ENCODE results near the gene GPHN.

GPHN gene

DNA sequence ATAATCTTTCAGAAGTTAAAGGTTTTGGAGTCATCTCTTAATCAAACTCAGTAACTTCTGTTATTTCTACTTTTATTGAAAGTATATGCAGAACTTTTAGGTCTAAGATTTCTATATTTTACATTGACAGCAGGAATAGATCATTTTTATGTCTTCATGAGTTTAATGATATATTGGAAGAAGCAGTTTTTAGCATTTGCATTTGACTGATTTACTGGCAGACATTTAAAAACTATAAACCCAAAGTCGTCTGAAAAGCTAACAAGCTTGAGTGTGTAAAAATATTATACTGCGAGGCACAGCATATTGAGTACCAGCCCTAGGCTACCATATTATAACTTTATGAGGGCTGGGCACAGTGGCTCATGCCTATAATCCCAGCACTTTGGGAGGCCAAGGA is 467.3 kb downstream of the GPHN start:
- H3K4me1 ChIP-seq (ENCODE audit: control insufficient read depth, insufficient read depth, low read length) = no peaks in the 10 kb centered on the region
- WGBS (ENCODE audit: insufficient coverage, insufficient read length) = no CpG with 5 or more reads among the region's 2 CpGs
- no peak overlapping the region for H3K27ac ChIP-seq (ENCODE audit: low read length)
- no peaks in the 10 kb centered on the region for H3K36me3 ChIP-seq (ENCODE audit: control insufficient read depth, insufficient read depth, low read length)
- DNase-seq (ENCODE audit: low read depth, low spot score) = no peak
- H3K27me3 ChIP-seq (ENCODE audit: control insufficient read depth, insufficient read depth, low read length) = no peaks in the 10 kb centered on the region
- no peak overlapping the region for H3K4me3 ChIP-seq (ENCODE audit: low read length)
- no peaks in the 10 kb centered on the region for H3K9me3 ChIP-seq (ENCODE audit: control insufficient read depth, insufficient read depth, low read length)

DNA sequence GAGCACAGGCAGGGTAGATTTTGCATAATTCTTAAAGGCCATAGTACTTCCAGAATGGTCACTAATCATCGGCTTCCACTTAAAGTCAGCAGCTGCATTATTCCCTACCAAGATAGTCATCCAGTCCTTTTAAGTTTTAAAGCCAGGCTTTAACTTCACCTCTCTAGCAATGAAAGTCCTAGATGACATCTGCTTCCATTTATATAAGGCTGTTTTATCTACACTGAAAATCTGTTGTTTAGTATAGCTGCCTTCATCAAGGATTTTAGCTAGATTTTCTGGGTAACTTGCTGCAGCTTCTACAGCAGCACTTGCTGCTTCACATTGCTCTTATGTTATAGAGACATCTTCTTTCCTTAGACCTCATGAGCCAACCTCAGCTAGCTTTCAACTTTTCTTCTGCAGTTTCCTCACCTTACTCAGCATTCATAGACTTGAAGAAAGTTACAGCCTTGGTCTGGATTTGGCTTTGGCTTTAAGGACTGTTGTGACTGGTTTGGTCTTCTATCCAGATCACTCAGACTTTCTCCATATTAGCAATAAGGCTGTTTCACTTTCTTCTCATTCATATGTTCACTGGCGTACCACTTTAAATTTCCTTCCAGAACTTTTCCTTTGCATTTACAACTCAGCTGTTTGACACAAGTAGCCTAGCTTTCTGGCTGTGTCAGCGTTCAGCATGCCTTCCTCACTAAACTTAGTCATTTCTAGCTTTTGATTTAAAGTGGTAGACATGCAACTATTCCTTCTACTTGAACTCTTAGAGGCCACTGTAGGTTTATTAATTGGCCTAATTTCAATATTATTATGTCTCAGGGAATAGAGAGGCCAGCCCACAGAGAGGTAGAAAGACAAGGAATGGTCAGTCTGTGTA is 471.4 kb downstream of the GPHN start:
- Histone ChIP-seq H3K4me3 (ENCODE audit: low read length) (no peak overlapping the region), H3K4me1 (ENCODE audit: control insufficient read depth, insufficient read depth, low read length) (no peaks in the 10 kb centered on the region), H3K27ac (ENCODE audit: low read length) (no peak overlapping the region), H3K36me3 (ENCODE audit: control insufficient read depth, insufficient read depth, low read length) (no peaks in the 10 kb centered on the region), H3K27me3 (ENCODE audit: control insufficient read depth, insufficient read depth, low read length) (no peaks in the 10 kb centered on the region), H3K9me3 (ENCODE audit: control insufficient read depth, insufficient read depth, low read length) (no peaks in the 10 kb centered on the region)
- no CpG with 5 or more reads among the region's 3 CpGs for WGBS (ENCODE audit: insufficient coverage, insufficient read length)
- DNase-seq (ENCODE audit: low read depth, low spot score) = no peak

DNA sequence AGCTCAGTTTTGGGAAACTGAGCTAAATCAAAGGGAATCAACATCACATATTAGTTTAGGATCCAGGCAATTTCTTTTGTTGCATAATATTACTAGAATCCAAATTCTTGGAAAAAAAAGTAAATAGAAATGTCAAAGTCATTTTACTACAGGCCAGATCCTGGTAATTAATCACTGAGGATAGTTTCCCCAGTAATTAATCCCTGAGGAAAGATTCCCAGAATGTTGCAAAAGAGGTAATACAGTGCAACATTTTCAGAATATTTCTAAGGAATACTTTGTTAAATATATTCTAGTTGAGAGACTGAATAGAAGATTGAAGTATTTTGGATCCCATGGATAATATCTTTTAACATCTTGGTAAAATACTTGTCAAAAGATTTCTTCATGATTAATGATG is 474.3 kb downstream of the GPHN start:
- no peak for DNase-seq (ENCODE audit: low read depth, low spot score)
- no peak overlapping the region for H3K27ac ChIP-seq (ENCODE audit: low read length)
- H3K4me3 ChIP-seq (ENCODE audit: low read length) = no peak overlapping the region
- no peaks in the 10 kb centered on the region for H3K4me1 ChIP-seq (ENCODE audit: control insufficient read depth, insufficient read depth, low read length)
- H3K9me3 ChIP-seq (ENCODE audit: control insufficient read depth, insufficient read depth, low read length) = no peaks in the 10 kb centered on the region
- H3K36me3 ChIP-seq (ENCODE audit: control insufficient read depth, insufficient read depth, low read length) = no peaks in the 10 kb centered on the region
- H3K27me3 ChIP-seq (ENCODE audit: control insufficient read depth, insufficient read depth, low read length) = no peaks in the 10 kb centered on the region

DNA sequence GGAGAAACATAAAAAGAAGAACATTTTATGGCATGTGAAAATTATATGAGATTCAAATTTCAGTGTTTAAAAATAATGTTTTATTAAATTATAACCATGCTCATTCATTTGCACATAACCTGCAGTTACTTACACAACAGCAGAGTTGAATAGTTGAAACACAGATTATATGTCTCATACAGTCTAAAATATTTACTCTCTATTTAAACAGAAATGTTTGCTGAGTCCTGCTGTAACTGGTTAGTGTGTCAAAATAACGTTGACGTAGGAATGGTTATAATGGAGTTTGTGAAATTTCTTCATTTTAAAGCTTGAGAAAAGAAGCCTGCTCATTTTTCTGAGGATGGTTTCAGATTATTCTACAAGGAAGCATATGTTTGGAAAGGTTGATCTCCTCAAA is 484.8 kb downstream of the GPHN start:
- no peaks in the 10 kb centered on the region for H3K9me3 ChIP-seq (ENCODE audit: control insufficient read depth, insufficient read depth, low read length)
- H3K27me3 ChIP-seq (ENCODE audit: control insufficient read depth, insufficient read depth, low read length) = no peaks in the 10 kb centered on the region
- DNase-seq (ENCODE audit: low read depth, low spot score) = no peak
- no peak overlapping the region for H3K27ac ChIP-seq (ENCODE audit: low read length)
- no peaks in the 10 kb centered on the region for H3K4me1 ChIP-seq (ENCODE audit: control insufficient read depth, insufficient read depth, low read length)
- no peak overlapping the region for H3K4me3 ChIP-seq (ENCODE audit: low read length)
- no peaks in the 10 kb centered on the region for H3K36me3 ChIP-seq (ENCODE audit: control insufficient read depth, insufficient read depth, low read length)
- WGBS (ENCODE audit: insufficient coverage, insufficient read length) = 100% methylated on average over 2 of the region's 2 CpGs

DNA sequence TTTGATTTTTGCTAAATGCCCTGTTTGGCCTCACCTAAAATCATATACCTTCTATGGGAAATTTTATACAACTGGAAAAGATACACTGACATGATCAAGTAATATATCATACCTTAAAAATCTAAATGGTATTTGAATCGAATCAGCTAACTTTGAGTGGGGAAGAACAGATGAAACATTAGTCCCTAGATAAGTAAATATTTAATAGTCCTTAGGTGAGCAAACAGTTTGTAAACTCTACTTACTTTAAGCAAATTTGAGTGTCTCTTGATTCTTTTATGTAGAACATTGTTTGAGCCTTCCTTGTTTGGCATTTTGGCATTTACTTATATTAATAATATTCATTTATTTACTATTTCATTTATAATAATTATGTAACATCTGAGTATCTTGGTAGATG is 485.6 kb downstream of the GPHN start:
- no peak for DNase-seq (ENCODE audit: low read depth, low spot score)
- no peak overlapping the region for H3K27ac ChIP-seq (ENCODE audit: low read length)

DNA sequence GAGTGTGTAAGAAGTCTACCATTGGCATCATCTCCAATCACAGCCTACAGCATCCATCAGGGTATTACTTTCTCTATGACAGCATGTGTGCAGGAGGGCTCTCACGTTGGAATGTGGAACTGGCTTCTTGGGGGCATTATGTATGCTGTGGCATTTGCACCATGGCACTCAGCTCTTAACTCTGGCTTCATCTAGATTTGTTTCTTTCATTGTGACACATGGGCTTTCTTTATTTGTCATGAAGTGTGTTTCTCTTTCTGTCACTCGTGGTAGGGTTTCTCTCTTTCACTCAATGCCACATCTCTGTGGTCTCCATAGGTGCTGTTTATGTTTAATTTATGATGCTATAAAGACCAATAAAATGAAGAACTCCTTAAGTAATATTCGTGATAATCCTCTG is 490.1 kb downstream of the GPHN start:
- no peak overlapping the region for H3K4me3 ChIP-seq (ENCODE audit: low read length)
- H3K4me1 ChIP-seq (ENCODE audit: control insufficient read depth, insufficient read depth, low read length) = no peaks in the 10 kb centered on the region
- no peak overlapping the region for H3K27ac ChIP-seq (ENCODE audit: low read length)
- H3K9me3 ChIP-seq (ENCODE audit: control insufficient read depth, insufficient read depth, low read length) = no peaks in the 10 kb centered on the region
- DNase-seq (ENCODE audit: low read depth, low spot score) = no peak
- no peaks in the 10 kb centered on the region for H3K36me3 ChIP-seq (ENCODE audit: control insufficient read depth, insufficient read depth, low read length)
- WGBS (ENCODE audit: insufficient coverage, insufficient read length) = no CpG with 5 or more reads among the region's 3 CpGs
- no peaks in the 10 kb centered on the region for H3K27me3 ChIP-seq (ENCODE audit: control insufficient read depth, insufficient read depth, low read length)

More for the DNA sequence above, 485.6 kb downstream of the GPHN start:
- no peaks in the 10 kb centered on the region for H3K4me1 ChIP-seq (ENCODE audit: control insufficient read depth, insufficient read depth, low read length)
- no CpG with 5 or more reads among the region's 1 CpG for WGBS (ENCODE audit: insufficient coverage, insufficient read length)
- H3K27me3 ChIP-seq (ENCODE audit: control insufficient read depth, insufficient read depth, low read length) = no peaks in the 10 kb centered on the region
- H3K4me3 ChIP-seq (ENCODE audit: low read length) = no peak overlapping the region
- H3K36me3 ChIP-seq (ENCODE audit: control insufficient read depth, insufficient read depth, low read length) = no peaks in the 10 kb centered on the region
- H3K9me3 ChIP-seq (ENCODE audit: control insufficient read depth, insufficient read depth, low read length) = no peaks in the 10 kb centered on the region

DNA sequence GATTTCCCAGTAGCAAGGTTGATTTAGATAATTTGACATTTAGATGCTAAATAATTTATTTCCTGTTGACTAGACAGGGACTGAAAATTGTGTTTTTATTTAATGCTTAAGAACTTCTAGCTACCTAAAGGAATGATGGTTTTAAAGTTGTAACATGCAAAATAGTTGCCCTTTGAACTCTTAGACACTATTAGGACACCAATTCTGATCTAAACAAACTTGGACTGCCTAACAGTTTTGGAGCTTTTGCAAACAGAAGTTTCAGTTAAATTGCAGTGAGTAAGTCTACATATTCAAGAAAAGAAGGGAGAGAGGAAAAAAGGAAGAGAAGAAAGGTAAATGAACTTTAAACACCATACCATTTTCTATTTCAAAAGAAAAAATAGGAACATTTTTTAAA is 492.0 kb downstream of the GPHN start:
- H3K36me3 ChIP-seq (ENCODE audit: control insufficient read depth, insufficient read depth, low read length) = no peaks in the 10 kb centered on the region
- no peaks in the 10 kb centered on the region for H3K27me3 ChIP-seq (ENCODE audit: control insufficient read depth, insufficient read depth, low read length)
- no peak overlapping the region for H3K27ac ChIP-seq (ENCODE audit: low read length)
- DNase-seq (ENCODE audit: low read depth, low spot score) = no peak
- no peaks in the 10 kb centered on the region for H3K9me3 ChIP-seq (ENCODE audit: control insufficient read depth, insufficient read depth, low read length)
- no peak overlapping the region for H3K4me3 ChIP-seq (ENCODE audit: low read length)
- no peaks in the 10 kb centered on the region for H3K4me1 ChIP-seq (ENCODE audit: control insufficient read depth, insufficient read depth, low read length)

DNA sequence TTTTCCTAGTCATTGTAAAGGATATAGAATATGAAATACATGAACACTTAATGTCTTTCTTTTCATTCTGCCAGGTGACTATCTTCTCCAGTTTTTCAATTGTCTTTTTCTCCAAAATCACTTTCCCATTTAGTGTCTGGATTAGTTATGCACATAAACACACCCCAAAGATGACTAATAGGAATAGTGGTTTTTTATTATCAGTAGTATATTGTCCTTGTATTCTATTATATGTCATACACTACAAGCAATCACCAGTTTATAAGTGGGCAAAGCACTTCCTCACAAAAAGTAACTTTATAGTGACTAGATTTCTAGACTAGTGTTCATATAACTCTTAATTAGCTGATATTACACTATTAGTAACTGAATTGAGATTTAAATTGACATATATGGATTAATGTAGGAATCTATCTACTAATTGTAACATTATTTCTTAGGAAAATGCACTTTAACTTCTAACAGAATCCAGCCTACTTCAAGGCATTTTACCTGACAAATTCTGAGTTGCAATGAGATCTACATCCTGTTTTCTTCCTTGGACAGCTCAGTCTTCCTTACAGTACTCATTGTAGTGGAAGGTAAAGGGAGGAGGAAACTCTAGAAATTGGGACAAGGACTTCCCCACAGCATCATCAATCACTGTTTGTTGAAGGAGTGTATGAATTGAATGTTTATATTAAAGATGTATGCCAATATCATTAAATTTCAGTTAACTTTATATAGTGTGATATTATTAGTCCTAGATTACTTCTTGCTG is 495.2 kb downstream of the GPHN start:
- no peak overlapping the region for H3K4me3 ChIP-seq (ENCODE audit: low read length)
- H3K4me1 ChIP-seq (ENCODE audit: control insufficient read depth, insufficient read depth, low read length) = no peaks in the 10 kb centered on the region
- no peaks in the 10 kb centered on the region for H3K9me3 ChIP-seq (ENCODE audit: control insufficient read depth, insufficient read depth, low read length)
- DNase-seq (ENCODE audit: low read depth, low spot score) = no peak
- H3K36me3 ChIP-seq (ENCODE audit: control insufficient read depth, insufficient read depth, low read length) = no peaks in the 10 kb centered on the region
- H3K27me3 ChIP-seq (ENCODE audit: control insufficient read depth, insufficient read depth, low read length) = no peaks in the 10 kb centered on the region
- H3K27ac ChIP-seq (ENCODE audit: low read length) = no peak overlapping the region

DNA sequence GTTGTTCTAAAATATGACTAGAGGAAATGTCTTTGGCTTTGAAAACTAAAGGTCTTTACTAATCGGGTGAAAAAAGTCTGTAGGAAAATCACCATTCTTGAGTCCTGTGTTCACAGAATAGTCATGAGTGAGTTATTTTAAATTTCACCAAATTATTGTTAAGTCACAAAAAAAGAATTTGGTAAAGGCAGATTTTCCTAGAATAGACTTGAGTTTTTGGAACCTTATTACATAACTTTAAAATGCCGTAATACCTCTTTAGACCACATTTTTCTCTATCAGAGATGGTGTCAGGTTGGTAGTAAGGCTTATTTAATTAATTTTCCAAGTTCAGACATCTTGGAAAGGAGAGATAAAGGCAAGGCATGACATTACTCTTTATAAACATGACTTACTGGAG is 496.6 kb downstream of the GPHN start:
- Histone ChIP-seq H3K9me3 (ENCODE audit: control insufficient read depth, insufficient read depth, low read length) (no peaks in the 10 kb centered on the region), H3K27me3 (ENCODE audit: control insufficient read depth, insufficient read depth, low read length) (no peaks in the 10 kb centered on the region), H3K4me1 (ENCODE audit: control insufficient read depth, insufficient read depth, low read length) (no peaks in the 10 kb centered on the region), H3K36me3 (ENCODE audit: control insufficient read depth, insufficient read depth, low read length) (no peaks in the 10 kb centered on the region), H3K27ac (ENCODE audit: low read length) (no peak overlapping the region), H3K4me3 (ENCODE audit: low read length) (no peak overlapping the region)
- no CpG with 5 or more reads among the region's 2 CpGs for WGBS (ENCODE audit: insufficient coverage, insufficient read length)
- DNase-seq (ENCODE audit: low read depth, low spot score) = no peak

DNA sequence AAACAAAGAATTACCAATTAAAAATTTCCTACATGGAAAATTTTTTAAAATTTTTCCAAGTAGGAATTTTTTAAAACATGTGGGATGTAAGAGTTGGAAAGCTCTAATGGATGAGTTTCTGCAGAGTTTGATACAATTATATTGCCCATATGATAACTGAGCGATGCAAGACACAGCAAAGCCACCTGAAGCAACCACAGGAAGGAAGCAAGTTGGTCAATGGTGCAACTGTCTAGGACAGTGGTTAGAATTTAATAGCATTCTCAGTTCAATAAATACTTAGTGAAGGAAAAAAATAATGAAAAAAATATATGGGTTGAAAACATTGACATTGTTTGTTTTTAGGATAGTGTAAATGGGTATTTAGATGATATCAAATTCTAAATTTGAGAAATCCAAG is 502.7 kb downstream of the GPHN start:
- no peaks in the 10 kb centered on the region for H3K4me1 ChIP-seq (ENCODE audit: control insufficient read depth, insufficient read depth, low read length)
- WGBS (ENCODE audit: insufficient coverage, insufficient read length) = no CpG with 5 or more reads among the region's 1 CpG
- no peaks in the 10 kb centered on the region for H3K27me3 ChIP-seq (ENCODE audit: control insufficient read depth, insufficient read depth, low read length)
- no peaks in the 10 kb centered on the region for H3K9me3 ChIP-seq (ENCODE audit: control insufficient read depth, insufficient read depth, low read length)
- no peaks in the 10 kb centered on the region for H3K36me3 ChIP-seq (ENCODE audit: control insufficient read depth, insufficient read depth, low read length)
- no peak overlapping the region for H3K4me3 ChIP-seq (ENCODE audit: low read length)
- H3K27ac ChIP-seq (ENCODE audit: low read length) = no peak overlapping the region
- DNase-seq (ENCODE audit: low read depth, low spot score) = no peak

DNA sequence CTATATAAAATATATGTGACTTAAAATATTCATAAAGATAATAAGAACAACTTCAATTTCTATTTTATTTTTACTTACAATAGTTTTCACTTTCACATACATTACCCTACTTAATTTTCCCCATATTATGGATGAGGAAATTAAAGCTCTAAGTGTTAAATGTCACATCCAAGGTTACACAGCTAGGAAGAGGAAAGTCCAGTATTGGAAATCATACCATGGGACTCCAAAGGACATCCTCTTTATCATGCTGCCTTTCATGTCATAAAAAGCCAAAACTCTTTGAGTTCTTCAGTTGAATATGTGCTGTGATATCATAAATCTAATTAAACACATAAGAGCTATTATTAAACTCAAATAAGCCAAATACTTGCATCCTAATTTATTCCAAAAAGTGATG is 508.9 kb downstream of the GPHN start:
- Histone ChIP-seq H3K4me3 (ENCODE audit: low read length) (no peak overlapping the region), H3K9me3 (ENCODE audit: control insufficient read depth, insufficient read depth, low read length) (no peaks in the 10 kb centered on the region), H3K27ac (ENCODE audit: low read length) (no peak overlapping the region), H3K36me3 (ENCODE audit: control insufficient read depth, insufficient read depth, low read length) (no peaks in the 10 kb centered on the region), H3K4me1 (ENCODE audit: control insufficient read depth, insufficient read depth, low read length) (no peaks in the 10 kb centered on the region; the same call in 1 of the 2 replicates), H3K27me3 (ENCODE audit: control insufficient read depth, insufficient read depth, low read length) (no peaks in the 10 kb centered on the region)
- DNase-seq (ENCODE audit: low read depth, low spot score) = no peak

All from iPS DF 6.9 (cell line).